HG03469 (cell line): ENCODE measurements around the gene SLC51B.
"Not testable (repeated sequence)": the region's sequence is repeated elsewhere in the genome, so short reads cannot be mapped to it uniquely, and the experiment has no call there.

ENCODE experiments used
- ATAC-seq: cut with Tn5 transposase; IDR thresholded peaks from one replicate; pipeline ENCODE4 v1.9.1; 2021; ENCODE audit warnings: mild to moderate bottlenecking, moderate library complexity, moderate number of reproducible peaks; ENCODE audit not compliant: unreplicated experiment

SLC51B gene

GRCh38 chr15:65044724-65045481 is at the start of gene SLC51B:
Gene SLC51B, plus strand, starts transcription at chr15:65045387. Its CDS starts 4,618 bp downstream, at chr15:65050005.
- ATAC-seq = no peak

- ATAC-seq = no peak
Measured at GRCh38 chr15:64997066-64997465, 48.1 kb upstream of the SLC51B start.

DNA sequence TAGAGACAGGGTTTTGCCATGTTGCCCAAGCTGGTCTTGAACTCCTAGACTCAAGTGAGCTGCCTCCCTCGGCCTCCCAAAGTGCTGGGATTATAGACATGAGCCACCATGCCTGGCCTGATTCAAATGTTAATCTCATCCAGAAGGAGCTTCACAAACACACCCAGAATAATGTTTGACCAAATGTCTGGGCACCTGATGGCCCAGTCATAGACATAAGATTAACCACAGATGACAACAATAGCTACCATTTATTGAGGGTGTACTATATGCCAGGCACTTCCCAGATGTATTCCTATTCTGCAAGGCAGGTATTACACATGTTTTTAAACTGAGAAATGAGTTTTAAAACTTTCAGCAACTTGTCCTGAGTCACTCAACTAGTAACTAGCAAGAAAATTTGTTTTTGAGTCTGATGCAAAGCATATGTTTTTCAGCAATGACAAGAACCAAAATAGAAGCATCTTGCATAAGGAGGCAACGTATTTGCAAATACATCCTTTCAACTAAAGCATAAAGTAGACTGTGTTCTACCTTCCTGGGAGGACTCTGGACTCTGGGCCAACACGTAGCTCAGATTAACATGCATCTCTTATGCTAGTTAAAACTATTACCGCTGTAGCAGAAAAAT is 47.3 kb upstream of the SLC51B start:
- no peak for ATAC-seq

DNA sequence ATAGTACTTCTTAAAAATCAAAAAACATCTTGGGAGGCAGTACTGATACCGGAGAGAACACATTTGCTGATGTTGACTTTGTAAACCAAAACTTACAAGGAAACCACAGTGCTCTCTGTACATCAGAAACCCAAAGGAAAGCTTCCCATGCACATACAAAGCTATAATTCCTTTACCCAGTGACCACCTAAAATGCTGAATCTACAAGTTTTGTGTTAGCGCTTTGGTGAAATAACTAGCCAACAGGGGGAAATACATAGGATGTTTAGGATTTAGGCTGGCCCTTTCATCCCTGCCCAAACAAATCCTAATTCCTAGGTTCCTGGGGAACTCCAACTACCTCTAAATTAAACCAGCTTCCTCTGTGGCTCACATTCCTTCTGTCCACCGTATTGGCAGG is 40.2 kb upstream of the SLC51B start:
- ATAC-seq = no peak

- ATAC-seq = no peak
Measured at GRCh38 chr15:65006876-65007275, 38.3 kb upstream of the SLC51B start.

DNA sequence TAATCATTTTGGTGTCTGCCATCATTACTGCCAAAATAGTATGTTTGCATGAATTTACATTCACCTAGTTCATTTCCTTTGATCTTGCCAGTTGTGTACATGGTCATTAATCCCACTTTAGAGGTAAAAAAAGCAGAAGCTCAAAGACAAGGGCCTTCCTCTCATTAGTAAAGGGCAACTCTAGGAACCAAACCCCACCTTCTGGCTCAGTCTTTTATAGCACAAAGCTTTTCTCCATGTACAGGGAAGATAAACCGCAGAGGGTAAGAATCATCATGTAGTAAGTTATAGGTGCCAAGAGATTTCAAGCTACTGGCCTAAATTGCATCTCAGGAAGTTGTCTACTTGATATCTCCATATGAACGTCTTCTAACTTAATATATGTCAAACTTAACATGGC is 36.2 kb upstream of the SLC51B start:
- ATAC-seq = no peak

GRCh38 chr15:65011198-65011597 is 34.0 kb upstream of the SLC51B start:
- not testable (repeated sequence) for ATAC-seq

GRCh38 chr15:65020419-65020818 is 24.8 kb upstream of the SLC51B start:
- ATAC-seq = no peak

DNA sequence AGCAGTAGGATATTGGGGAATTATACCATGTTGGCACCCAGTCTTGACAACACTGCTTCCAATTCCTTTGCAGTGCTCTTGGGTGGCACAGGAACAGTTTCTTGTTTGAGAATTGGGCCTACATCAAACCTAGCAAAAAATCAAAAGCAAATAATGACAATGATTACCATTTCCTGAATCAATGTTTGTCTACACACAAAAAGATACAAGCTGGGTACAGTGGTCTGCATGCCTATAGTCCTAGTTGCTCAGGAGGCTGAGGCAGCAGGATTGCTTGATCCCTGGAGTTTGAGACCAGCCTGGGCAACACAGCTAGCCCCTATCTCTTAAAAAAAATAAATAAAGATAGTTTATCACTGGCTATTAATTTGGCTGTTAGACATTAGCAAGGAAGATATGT is 23.7 kb upstream of the SLC51B start:
- no peak for ATAC-seq

DNA sequence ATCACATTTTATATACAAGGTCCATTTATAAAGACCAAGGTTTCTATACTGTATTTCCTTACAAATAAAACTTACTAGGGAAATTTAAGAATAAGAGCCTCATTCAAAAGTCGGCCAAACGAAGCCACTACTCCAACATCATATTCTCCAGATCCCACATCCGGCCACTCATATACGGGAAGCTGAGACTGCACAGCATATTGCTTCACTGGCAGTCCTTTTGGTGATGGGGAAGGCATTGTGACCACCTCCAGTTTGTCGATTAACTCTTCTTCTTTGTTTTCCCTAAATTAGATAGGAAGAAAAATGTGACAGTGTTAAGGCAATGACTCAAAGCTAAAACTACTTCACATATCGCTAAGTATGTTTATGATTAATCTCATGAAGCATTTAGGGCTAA is 18.4 kb upstream of the SLC51B start:
- no peak for ATAC-seq

DNA sequence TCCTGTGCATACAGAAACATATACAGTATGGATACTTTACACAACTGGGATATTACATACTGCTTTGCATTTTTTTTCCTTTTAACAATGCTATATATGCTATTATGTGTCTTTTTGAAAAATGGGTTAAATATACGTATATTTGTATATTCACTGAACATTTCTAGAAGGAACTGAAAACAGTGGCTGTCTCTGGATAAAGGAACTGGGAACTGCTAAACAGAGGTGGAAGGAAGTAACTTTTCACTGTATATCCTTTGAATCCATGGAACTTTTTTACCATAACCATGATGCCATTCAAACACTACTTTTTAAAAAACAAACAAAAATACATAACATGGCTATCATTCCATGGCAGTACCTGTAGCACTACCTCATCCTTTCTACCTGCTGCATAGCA is 17.6 kb upstream of the SLC51B start:
- no peak for ATAC-seq

DNA sequence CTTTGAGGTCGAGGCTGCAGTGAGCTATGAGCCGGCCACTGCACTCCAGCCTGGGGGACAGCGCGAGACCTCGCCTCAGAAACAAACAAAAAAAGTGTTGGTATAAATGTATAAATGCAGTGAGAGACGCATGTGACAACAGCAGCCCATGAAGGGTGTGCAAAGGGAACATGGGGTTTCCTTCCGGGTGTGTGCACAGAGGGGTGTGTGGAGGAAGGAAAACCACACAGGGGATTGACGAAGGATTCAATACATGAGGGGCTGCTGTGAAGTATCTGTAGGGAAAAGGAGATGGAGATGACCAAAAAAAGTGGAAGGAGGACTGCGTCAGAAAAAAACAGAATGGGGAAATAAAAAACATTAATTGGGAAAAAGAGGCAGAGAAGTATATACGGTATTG is 16.8 kb upstream of the SLC51B start:
- no peak for ATAC-seq

DNA sequence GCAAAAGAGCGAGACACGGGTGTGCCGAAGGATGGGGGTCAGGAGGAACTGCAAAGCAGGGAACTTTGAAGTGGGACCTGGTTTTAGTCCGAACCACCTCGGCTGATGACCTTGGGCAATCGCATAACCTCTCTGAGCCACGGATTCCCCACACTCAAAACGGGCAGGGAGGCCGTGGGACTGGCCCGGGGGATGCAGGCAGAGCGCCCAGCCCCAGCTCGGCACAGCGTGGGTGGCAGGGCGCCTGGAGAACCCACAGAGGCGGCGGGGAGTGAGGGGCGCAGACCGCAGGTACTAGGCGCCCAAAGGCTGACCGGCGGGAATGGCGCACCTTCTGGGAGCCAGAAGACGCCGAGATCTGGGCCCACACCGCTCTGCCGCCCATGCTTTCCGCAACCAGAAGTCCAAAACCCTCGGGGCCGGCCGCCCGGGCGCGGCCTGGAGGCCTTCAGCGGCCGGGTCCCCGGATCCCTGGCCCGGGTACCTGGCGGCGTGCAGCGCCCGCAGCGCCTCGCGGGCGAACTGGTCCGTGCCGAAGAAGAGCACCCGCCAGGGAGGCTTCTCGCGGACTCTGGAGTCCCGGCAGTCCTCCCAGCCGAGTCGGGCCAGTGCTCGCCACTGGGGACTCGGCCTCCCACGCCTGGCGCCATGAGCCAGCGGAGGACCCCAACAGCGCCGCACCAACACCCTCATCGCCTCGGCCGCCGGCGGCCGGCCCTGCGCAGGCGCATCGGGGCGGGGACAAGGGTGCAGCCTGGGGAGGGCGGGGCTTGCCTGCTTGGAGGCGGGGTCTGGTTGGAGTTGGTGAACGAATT is 16.1 kb upstream of the SLC51B start, which contains the start of gene MTFMT:
Gene MTFMT (minus strand): TSS at position 719 of the 815 bp plus-strand sequence. CDS start 26 bp downstream, at position 693.
- ATAC-seq = peak; percentile 44

GRCh38 chr15:65029736-65030208 is 15.4 kb upstream of the SLC51B start:
- no peak for ATAC-seq

GRCh38 chr15:65032801-65033537 is 12.2 kb upstream of the SLC51B start:
- ATAC-seq = no peak

DNA sequence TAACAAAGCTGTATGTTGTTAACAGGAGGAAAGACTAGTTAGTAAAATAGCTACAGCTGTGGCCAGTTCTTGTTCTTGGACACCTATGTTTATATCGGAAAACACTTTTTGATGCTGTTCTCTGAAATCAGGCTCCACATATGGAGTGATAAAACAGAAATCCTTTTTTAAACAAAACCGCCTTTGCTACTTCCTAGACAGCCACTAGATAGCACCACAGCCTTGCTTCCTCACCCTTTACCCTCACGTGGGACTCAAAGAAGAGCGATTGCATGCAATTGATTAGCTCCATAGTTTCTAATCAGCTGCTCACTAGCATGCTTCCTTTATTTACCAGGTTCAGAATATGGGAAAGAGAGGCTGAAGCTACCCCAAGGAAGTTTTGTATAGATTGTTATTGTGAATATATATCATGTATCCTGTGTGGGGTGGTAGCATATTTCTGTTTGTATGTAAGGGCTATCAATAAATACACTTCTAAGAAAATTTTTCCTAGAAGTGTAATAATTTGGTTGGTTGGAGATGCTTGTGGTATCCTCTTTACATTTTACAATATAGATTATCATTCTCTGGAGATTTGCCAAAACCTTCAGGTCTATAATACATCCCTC is 11.4 kb upstream of the SLC51B start:
- ATAC-seq = no peak

DNA sequence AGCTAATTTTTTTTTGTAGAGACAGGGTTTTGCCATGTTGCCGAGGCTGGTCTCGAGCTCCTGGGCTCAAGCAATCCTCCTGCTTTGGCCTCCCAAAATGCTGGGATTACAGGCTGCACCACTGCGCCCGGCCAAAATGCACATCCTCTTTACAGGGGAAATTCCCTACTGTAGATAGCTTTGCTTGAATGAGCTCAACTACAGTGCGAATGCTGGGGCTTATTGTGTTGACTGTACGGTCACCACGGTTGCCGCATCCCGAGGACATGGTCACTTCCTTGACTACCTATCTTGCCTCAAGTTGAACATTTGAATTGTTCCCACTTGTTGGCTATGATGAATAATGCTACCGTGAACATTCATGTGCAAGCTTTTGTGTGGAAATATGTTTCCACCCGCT is 10.5 kb upstream of the SLC51B start:
- ATAC-seq = no peak

GRCh38 chr15:65037309-65037708 is 7.9 kb upstream of the SLC51B start:
- no peak for ATAC-seq

GRCh38 chr15:65038428-65038827 is 6.8 kb upstream of the SLC51B start:
- ATAC-seq = no peak

DNA sequence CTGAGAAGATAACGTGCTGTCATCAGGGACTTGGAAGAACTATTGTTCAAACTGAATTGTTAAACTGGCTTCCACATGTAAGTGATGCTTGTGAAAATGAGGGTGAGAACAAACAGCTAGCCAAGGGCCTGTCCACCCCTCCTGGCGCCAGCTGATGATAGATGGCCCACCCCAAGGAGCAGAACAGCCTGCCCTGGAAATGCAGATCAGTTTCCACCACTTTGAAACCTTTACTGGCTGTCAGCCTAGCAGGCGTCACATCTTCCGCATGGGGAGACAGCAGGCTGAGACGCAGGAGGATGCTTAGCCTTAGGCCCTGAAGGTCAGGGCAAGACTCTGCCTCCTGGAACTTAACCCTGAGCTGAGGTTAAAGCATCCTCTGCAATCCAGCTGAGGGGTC is 6.4 kb upstream of the SLC51B start:
- no peak for ATAC-seq
